Tibial artery (tissue), 4 donors: Measurements from ENCODE around the gene POLA2.
"Not testable (repeated sequence)": the region's sequence is repeated elsewhere in the genome, so short reads cannot be mapped to it uniquely, and the experiment has no call there.

Source experiments
- DNase-seq, 2 donors: peaks; one replicate each; pipeline ENCODE4 v3.0.0-alpha.2; 2019
- H3K27ac ChIP-seq, 2 donors: fragments of 200-600 bp; sonication (generic) in 1 of 2; 1 replicate in 1 of 2; 2 replicates in 1 of 2; pipeline ENCODE4 v1.5.1; 2018 to 2019; ENCODE audit warnings: mild to moderate bottlenecking in 1 of 2
- H3K27me3 ChIP-seq, 2 donors: fragments of 200-600 bp; sonication (generic) in 1 of 2; one replicate each; pipeline versions ENCODE4 v1.5.1 to v1.6.0; 2016 to 2019
- H3K36me3 ChIP-seq, 3 donors: fragments of 200-600 bp; sonication (generic) in 2 of 3; one replicate each; pipeline ENCODE4 v1.5.1; 2016 to 2019; ENCODE audit warnings: mild to moderate bottlenecking in 2 of 3
- H3K4me1 ChIP-seq, 4 donors: fragments of 200-600 bp; sonication (generic) in 2 of 4; 1 replicate in 3 of 4; 2 replicates in 1 of 4; pipeline ENCODE4 v1.5.1; 2016 to 2019
- H3K4me3 ChIP-seq, 2 donors: fragments of 200-600 bp; sonication (generic) in 1 of 2; 1 replicate in 1 of 2; 2 replicates in 1 of 2; pipeline ENCODE4 v1.5.1; 2018 to 2019; ENCODE audit warnings: mild to moderate bottlenecking in 2 of 2
- H3K9me3 ChIP-seq, 3 donors: fragments of 200-600 bp; sonication (generic) in 1 of 3; one replicate each; pipeline ENCODE4 v1.5.1; 2016 to 2019
- intact Hi-C: fragments of 100-400 bp; cut with DNase I; formaldehyde crosslinking; loops from one replicate; pipeline ENCODE4 v1.15.0; 2023; ENCODE audit warnings: low total_unique reads
- TF ChIP-seq, protein P1 (sequence below), 2 experiments: fragments of 200-600 bp in 1 of 2; fragments of 450-650 bp in 1 of 2; IDR thresholded peaks; one replicate each; pipeline ENCODE4 v1.5.1; 2017 to 2019; ENCODE audit warnings: antibody characterized with exemption in 2 of 2, mild to moderate bottlenecking in 1 of 2, moderate library complexity in 1 of 2

Gene POLA2

DNA sequence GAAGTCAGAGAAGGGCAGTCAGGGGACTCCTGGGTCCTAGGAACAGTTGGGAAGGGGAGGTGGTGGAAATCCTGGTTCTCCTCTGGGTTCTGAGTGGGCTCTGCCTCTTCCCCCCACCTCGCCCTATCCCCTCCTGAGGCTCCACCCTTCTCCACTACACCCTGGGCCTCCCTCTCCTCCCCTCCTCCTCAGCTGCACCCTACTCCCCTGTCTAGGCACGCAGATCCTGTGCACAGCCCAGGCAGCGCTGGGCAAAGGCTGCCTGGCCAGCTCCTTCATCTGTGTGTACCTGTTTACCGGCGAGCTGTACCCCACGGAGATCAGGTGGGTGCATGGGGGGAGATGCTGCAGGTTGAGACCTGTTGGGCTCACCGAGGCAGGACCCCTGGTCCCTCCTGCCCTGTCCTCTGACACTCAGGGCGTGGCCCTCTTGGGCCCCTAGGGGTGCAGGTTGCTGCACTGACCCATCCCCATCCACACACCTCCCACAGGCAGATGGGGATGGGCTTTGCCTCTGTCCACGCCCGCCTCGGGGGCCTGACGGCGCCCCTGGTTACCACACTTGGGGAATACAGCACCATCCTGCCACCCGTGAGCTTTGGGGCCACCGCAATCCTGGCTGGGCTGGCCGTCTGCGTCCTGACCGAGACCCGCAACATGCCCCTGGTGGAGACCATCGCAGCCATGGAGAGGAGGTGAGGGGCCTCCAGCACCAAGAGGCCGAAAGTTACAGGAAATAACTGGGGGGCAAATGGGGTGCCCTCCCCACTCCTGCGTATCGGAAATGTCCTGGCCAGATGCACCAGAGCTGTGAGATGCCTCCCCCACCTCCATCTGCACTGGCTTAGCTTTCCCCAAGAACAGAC lies 25.3 kb upstream of the POLA2 start:
- intact Hi-C loops: no loop called here
- Histone ChIP-seq H3K4me1 (no peaks in the 10 kb centered on the region), H3K27me3 (no peaks in the 10 kb centered on the region), H3K36me3 (no peaks in the 10 kb centered on the region), H3K4me3 (no peak overlapping the region), H3K9me3 (no peaks in the 10 kb centered on the region), H3K27ac (no peak overlapping the region)
- DNase-seq: no peak
- TF ChIP-seq, protein P1, sequence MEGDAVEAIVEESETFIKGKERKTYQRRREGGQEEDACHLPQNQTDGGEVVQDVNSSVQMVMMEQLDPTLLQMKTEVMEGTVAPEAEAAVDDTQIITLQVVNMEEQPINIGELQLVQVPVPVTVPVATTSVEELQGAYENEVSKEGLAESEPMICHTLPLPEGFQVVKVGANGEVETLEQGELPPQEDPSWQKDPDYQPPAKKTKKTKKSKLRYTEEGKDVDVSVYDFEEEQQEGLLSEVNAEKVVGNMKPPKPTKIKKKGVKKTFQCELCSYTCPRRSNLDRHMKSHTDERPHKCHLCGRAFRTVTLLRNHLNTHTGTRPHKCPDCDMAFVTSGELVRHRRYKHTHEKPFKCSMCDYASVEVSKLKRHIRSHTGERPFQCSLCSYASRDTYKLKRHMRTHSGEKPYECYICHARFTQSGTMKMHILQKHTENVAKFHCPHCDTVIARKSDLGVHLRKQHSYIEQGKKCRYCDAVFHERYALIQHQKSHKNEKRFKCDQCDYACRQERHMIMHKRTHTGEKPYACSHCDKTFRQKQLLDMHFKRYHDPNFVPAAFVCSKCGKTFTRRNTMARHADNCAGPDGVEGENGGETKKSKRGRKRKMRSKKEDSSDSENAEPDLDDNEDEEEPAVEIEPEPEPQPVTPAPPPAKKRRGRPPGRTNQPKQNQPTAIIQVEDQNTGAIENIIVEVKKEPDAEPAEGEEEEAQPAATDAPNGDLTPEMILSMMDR (IDR thresholded peaks at IDR 0.05): no peak

DNA sequence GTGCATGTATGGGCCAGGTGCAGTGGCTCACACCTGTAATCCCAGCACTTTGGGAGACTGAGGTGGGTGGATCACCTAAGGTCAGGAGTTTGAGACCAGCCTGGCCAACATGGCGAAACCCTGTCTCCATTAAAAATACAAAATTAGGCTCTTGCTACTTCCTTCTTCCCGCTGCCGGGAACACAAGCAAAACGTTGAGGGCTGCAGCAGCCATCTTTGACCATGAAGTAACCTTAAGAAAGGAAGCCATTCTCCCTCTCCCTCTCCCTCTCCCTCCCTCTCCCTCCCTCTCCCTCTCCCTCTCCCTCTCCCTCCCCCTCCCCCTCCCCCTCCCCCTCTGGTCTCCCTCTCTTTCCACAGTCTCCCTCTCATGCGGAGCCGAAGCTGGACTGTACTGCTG lies 23.5 kb upstream of the POLA2 start:
- H3K36me3 ChIP-seq, intact Hi-C loops, DNase-seq, H3K4me1 ChIP-seq, H3K27ac ChIP-seq, H3K27me3 ChIP-seq, H3K4me3 ChIP-seq, H3K9me3 ChIP-seq: not testable (repeated sequence)

DNA sequence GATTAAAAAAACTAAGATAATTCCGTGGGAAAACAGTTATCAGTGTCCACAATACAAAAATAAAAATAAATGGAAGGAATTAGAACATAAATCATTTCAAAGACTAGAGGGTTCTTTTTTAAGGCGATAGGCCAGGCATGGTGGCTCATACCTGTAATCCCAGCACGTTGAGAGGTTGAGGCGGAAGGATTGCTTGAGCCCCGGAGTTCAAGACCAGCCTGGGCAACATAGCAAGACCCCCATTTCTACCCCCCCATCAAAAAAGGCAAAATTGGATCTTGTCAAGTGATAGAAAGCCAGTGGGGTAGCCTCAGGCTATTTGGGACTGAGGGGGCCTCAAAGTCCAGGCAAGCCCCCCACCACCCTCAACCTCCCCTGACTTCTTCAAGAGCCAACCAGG lies 20.6 kb upstream of the POLA2 start:
- Histone ChIP-seq H3K4me3 (no peak overlapping the region), H3K27ac (no peak overlapping the region), H3K27me3 (peaks cover 0 to 6% of the 10 kb centered on the region in 2 donors), H3K9me3 (no peaks in the 10 kb centered on the region), H3K36me3 (no peaks in the 10 kb centered on the region), H3K4me1 (no peaks in the 10 kb centered on the region)
- TF ChIP-seq, protein P1 (IDR thresholded peaks at IDR 0.05): no peak
- intact Hi-C loops: no loop called here
- DNase-seq: no peak

DNA sequence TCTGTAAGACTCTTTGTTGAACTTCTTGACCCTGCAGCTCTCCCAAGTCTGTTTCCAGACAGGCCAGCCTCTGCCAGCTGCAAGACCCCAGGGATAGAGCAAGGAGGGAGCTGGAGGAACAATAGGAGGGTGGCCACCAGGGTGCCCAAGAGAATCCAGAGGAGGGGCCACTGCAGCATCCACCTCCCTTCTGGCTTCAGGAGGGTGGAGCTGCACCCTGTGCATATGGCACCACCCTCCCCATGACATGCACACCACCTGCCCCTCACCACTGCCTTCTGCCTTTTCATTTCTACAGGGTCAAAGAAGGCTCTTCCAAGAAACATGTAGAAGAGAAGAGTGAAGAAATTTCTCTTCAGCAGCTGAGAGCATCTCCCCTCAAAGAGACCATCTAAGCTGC lies 20.1 kb upstream of the POLA2 start:
- Histone ChIP-seq H3K4me3 (no peak overlapping the region), H3K4me1 (no peaks in the 10 kb centered on the region), H3K36me3 (no peaks in the 10 kb centered on the region), H3K9me3 (no peaks in the 10 kb centered on the region), H3K27ac (no peak overlapping the region), H3K27me3 (peaks cover 0 to 6% of the 10 kb centered on the region in 2 donors)
- no peak for DNase-seq
- intact Hi-C loops: no loop called here
- TF ChIP-seq, protein P1 (IDR thresholded peaks at IDR 0.05): no peak

DNA sequence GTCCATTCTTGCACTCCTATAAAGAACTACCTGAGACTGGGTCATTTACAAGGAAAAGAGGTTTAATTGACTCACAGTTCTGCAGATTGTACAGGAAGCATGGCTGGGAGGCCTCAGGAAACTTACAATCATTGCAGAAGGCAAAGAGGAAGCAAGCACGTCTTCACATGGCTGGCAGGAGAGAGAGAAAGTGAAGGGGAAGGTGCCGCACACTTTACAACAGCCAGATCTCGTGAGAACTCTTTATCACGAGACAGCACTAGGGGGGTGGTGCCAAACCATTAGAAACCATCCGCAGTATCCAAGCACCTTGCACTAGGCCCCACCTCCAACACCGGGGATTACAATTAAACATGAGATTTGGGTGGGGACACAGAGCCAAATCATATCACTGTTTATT lies 19.4 kb upstream of the POLA2 start:
- no peaks in the 10 kb centered on the region for H3K4me1 ChIP-seq
- TF ChIP-seq, protein P1 (IDR thresholded peaks at IDR 0.05): no peak
- DNase-seq: no peak

DNA sequence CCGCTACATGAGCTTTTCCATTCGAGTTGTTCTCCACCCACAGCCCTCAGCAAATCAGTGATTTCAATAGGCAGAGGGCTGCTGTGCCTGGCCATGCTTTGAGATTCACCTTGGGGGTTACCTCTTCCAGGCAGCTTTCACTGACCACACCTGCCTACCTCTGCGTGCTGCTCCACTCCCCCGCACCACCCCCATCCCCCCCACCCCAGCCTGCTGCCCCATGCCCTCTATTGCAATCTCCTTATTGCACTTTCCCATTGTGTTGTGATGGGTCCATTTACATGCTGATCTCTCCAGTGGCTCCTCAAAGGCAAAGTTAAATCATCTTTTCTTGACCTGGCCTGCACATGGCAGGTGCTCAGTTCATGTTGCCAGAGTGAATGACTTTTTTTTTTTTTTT lies 18.0 kb upstream of the POLA2 start:
- intact Hi-C loops: no loop called here
- Histone ChIP-seq H3K4me3 (no peak overlapping the region), H3K4me1 (no peaks in the 10 kb centered on the region), H3K27me3 (peaks cover 0 to 6% of the 10 kb centered on the region in 2 donors), H3K27ac (no peak overlapping the region), H3K9me3 (no peaks in the 10 kb centered on the region), H3K36me3 (no peaks in the 10 kb centered on the region)
- DNase-seq: no peak
- TF ChIP-seq, protein P1 (IDR thresholded peaks at IDR 0.05): no peak

More for the DNA sequence above, 19.4 kb upstream of the POLA2 start:
- peaks cover 0 to 6% of the 10 kb centered on the region in 2 donors for H3K27me3 ChIP-seq
- H3K4me3 ChIP-seq: no peak overlapping the region
- no peaks in the 10 kb centered on the region for H3K36me3 ChIP-seq
- no peaks in the 10 kb centered on the region for H3K9me3 ChIP-seq
- intact Hi-C loops: no loop called here
- H3K27ac ChIP-seq: no peak overlapping the region

DNA sequence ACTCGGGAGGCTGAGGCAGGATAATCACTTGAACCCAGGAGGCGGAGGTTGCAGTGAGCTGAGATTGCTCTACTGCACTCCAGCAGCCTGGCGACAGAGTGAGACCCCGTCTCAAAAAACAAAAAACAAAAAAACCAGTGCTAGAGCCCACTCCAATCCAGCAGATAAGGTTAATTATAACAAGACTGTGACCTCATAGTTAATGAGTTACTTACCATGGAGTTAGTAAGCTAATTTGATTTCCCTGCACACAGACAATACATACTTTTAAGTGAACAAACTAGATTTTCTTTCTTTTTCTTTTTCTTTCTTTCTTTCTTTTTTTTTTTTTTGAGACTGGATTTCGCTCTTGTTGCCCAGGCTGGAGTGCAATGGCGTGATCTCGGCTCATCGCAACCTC lies 16.7 kb upstream of the POLA2 start:
- intact Hi-C loops, H3K27ac ChIP-seq: not testable (repeated sequence)

More for the DNA sequence above, 16.7 kb upstream of the POLA2 start:
- H3K4me1 ChIP-seq, H3K9me3 ChIP-seq, H3K27me3 ChIP-seq, DNase-seq, H3K4me3 ChIP-seq, H3K36me3 ChIP-seq: not testable (repeated sequence)
